GM23248 (cell line): Measurements from ENCODE around the gene VSX2. TPM values are rescaled to one million over a fixed set of nuclear protein-coding genes. Genes with fewer than 3 reads are reported as not detected.

ENCODE experiments used
- DNase-seq: peaks from one replicate; pipeline ENCODE4 v3.0.0-alpha.2; 2015
- H2AFZ ChIP-seq: fragments of 200-600 bp; sonication (generic); 2 replicates; pipeline ENCODE4 v1.6.1; 2016; ENCODE audit warnings: antibody characterized with exemption
- H3F3A ChIP-seq: fragments of 200-600 bp; sonication (generic); 2 replicates; pipeline ENCODE4 v1.6.1; 2016; ENCODE audit warnings: mild to moderate bottlenecking, antibody characterized with exemption, mixed run types; ENCODE audit not compliant: insufficient read depth
- H3K27ac ChIP-seq: fragments of 200-600 bp; sonication (generic); 2 replicates; pipeline ENCODE4 v1.5.1; 2016; ENCODE audit warnings: mild to moderate bottlenecking
- H3K27me3 ChIP-seq: fragments of 200-600 bp; sonication (generic); replicated peaks from 2 replicates; pipeline ENCODE4 v1.6.1; 2016; ENCODE audit warnings: mild to moderate bottlenecking; ENCODE audit not compliant: insufficient read depth
- H3K36me3 ChIP-seq: fragments of 200-600 bp; sonication (generic); 2 replicates; pipeline ENCODE4 v1.6.1; 2016; ENCODE audit warnings: low read depth, mild to moderate bottlenecking
- H3K4me1 ChIP-seq: fragments of 200-600 bp; sonication (generic); 2 replicates; pipeline ENCODE4 v1.6.1; 2016; ENCODE audit warnings: mild to moderate bottlenecking; ENCODE audit not compliant: insufficient read depth
- H3K4me2 ChIP-seq: fragments of 200-600 bp; sonication (generic); one replicate; pipeline ENCODE4 v1.6.1; 2016; ENCODE audit warnings: mild to moderate bottlenecking; ENCODE audit not compliant: unreplicated experiment
- H3K4me3 ChIP-seq: fragments of 200-600 bp; sonication (generic); 2 replicates; pipeline ENCODE4 v1.5.1; 2016; ENCODE audit warnings: mild to moderate bottlenecking
- H3K79me2 ChIP-seq: fragments of 200-600 bp; sonication (generic); 2 replicates; pipeline ENCODE4 v1.6.1; 2016; ENCODE audit warnings: mild to moderate bottlenecking; ENCODE audit not compliant: insufficient read depth
- H3K9ac ChIP-seq: fragments of 200-600 bp; sonication (generic); 2 replicates; pipeline ENCODE4 v1.6.1; 2016; ENCODE audit warnings: mild to moderate bottlenecking
- H3K9me2 ChIP-seq: fragments of 200-600 bp; sonication (generic); 2 replicates; pipeline ENCODE4 v1.6.1; 2016; ENCODE audit warnings: mixed run types, mild to moderate bottlenecking, moderate library complexity; ENCODE audit not compliant: insufficient read depth
- H3K9me3 ChIP-seq: fragments of 200-600 bp; sonication (generic); one replicate; pipeline ENCODE4 v1.6.1; 2017; ENCODE audit warnings: low read depth
- H4K20me1 ChIP-seq: fragments of 200-600 bp; sonication (generic); 2 replicates; pipeline ENCODE4 v1.6.0; 2016; ENCODE audit not compliant: insufficient read depth
- EZH2 ChIP-seq: fragments of 200-600 bp; sonication (generic); IDR thresholded peaks from 2 replicates; pipeline ENCODE4 v1.6.1; 2018; ENCODE audit warnings: antibody characterized with exemption, mild to moderate bottlenecking; ENCODE audit not compliant: insufficient read depth, poor library complexity, severe bottlenecking
- EZH2phosphoT487 ChIP-seq: fragments of 200-600 bp; sonication (generic); IDR thresholded peaks from 2 replicates; pipeline ENCODE4 v1.6.1; 2018; ENCODE audit warnings: antibody characterized with exemption, moderate library complexity, mild to moderate bottlenecking, low read depth; ENCODE audit not compliant: insufficient read depth
- WGBS, 2 experiments: methylation state at CpG; one replicate each; pipeline ENCODE4 v1.1.6; 2015 to 2017; ENCODE audit warnings: low lambda C conversion rate in 2 of 2, low coverage in 1 of 2; ENCODE audit errors: missing lambda C conversion rate in 2 of 2; 5-methylcytosine and 5-hydroxymethylcytosine counted together
- in situ Hi-C: fragments of 300-500 bp; cut with MboI; formaldehyde crosslinking; loops from 2 replicates; pipeline ENCODE4 v1.15.0; 2020
- polyA plus RNA-seq: library from polyadenylated mRNA; unstranded; fragments of >200 nt; fragmentation: Nextera tagmentation; extraction: Ambion mirVana; gene quantifications from 2 replicates; pipeline ENCODE4 v1.2.1, GENCODE V29; 2016
- total RNA-seq: library from RNA; depleted of rRNA; stranded (reverse); fragments of >200 nt; shearing (Covaris generic); gene quantifications from 2 replicates; pipeline ENCODE4 v1.2.3, GENCODE V29; 2014

The VSX2 gene
- total and polyA plus RNA-seq, 2 experiments from 2014 or later = not detected

GRCh38 chr14:74240794-74241651 lies 1.8 kb downstream of the VSX2 start:
- H3K27ac ChIP-seq = no peak overlapping the region
- peak; percentile 41 for DNase-seq
- no peaks in the 10 kb centered on the region for H3K9me2 ChIP-seq
- H3K27me3 ChIP-seq = peaks cover 80% of the 10 kb centered on the region
- no peaks in the 10 kb centered on the region for H3K9me3 ChIP-seq
- no peak overlapping the region for H3K4me2 ChIP-seq
- no peaks in the 10 kb centered on the region for H3K79me2 ChIP-seq
- 6 to 8% methylated on average over 69 to 78 of the region's 80 CpGs for WGBS, 2 experiments
- H3F3A ChIP-seq = no peaks in the 10 kb centered on the region
- no peak for TF ChIP-seq EZH2
- TF ChIP-seq EZH2phosphoT487 = peak; percentile 51
- H3K4me1 ChIP-seq = no peaks in the 10 kb centered on the region
- in situ Hi-C loops = no loop called here
- no peak overlapping the region for H3K4me3 ChIP-seq
- H4K20me1 ChIP-seq = no peaks in the 10 kb centered on the region
- no peak overlapping the region; the same call in 1 of the 2 replicates for H2AFZ ChIP-seq
- H3K9ac ChIP-seq = no peak overlapping the region
- H3K36me3 ChIP-seq = no peaks in the 10 kb centered on the region

GRCh38 chr14:74241652-74242017 lies 2.4 kb downstream of the VSX2 start:
- TF ChIP-seq EZH2phosphoT487 (no peak; the same call in 1 of the 2 replicates), EZH2 (peak; percentile 96)
- Histone ChIP-seq H3K4me1 (no peaks in the 10 kb centered on the region), H4K20me1 (no peaks in the 10 kb centered on the region), H3K9ac (no peak overlapping the region), H3K4me2 (no peak overlapping the region), H3K9me2 (no peaks in the 10 kb centered on the region), H2AFZ (no peak overlapping the region), H3K9me3 (no peaks in the 10 kb centered on the region), H3K4me3 (no peak overlapping the region), H3K36me3 (no peaks in the 10 kb centered on the region), H3F3A (no peaks in the 10 kb centered on the region), H3K79me2 (no peaks in the 10 kb centered on the region), H3K27me3 (peaks cover 86% of the 10 kb centered on the region), H3K27ac (no peak overlapping the region)
- DNase-seq = no peak
- WGBS, 2 experiments = 14 to 16% methylated on average over 14 of the region's 14 CpGs
- in situ Hi-C loops = no loop called here

- H3F3A ChIP-seq = no peaks in the 10 kb centered on the region
- H4K20me1 ChIP-seq = no peaks in the 10 kb centered on the region
- no peak for DNase-seq
- 21% methylated on average over 24 to 28 of the region's 28 CpGs for WGBS, 2 experiments
- no peak overlapping the region for H2AFZ ChIP-seq
- no peaks in the 10 kb centered on the region for H3K9me3 ChIP-seq
- no peak overlapping the region for H3K4me3 ChIP-seq
- no peak overlapping the region for H3K4me2 ChIP-seq
- H3K79me2 ChIP-seq = no peaks in the 10 kb centered on the region
- H3K4me1 ChIP-seq = no peaks in the 10 kb centered on the region
- H3K9ac ChIP-seq = no peak overlapping the region
- H3K27ac ChIP-seq = no peak overlapping the region
- in situ Hi-C loops = no loop called here
- H3K36me3 ChIP-seq = no peaks in the 10 kb centered on the region
- no peaks in the 10 kb centered on the region for H3K9me2 ChIP-seq
- H3K27me3 ChIP-seq = peaks cover 90% of the 10 kb centered on the region
- TF ChIP-seq EZH2 (peak; percentile 69), EZH2phosphoT487 (0 out of 2 replicates have a peak, but pooled peaks have one; percentile 7)
These were observed 3.0 kb downstream of the VSX2 start for GRCh38 chr14:74242021-74242779.

GRCh38 chr14:74242780-74243042 lies 3.5 kb downstream of the VSX2 start:
- Histone ChIP-seq H3K79me2 (no peaks in the 10 kb centered on the region), H3K9ac (no peak overlapping the region), H3K27me3 (peaks cover 95% of the 10 kb centered on the region), H4K20me1 (no peaks in the 10 kb centered on the region), H3K27ac (no peak overlapping the region), H3K4me3 (no peak overlapping the region), H2AFZ (no peak overlapping the region), H3K4me1 (no peaks in the 10 kb centered on the region), H3F3A (no peaks in the 10 kb centered on the region), H3K36me3 (no peaks in the 10 kb centered on the region), H3K9me2 (no peaks in the 10 kb centered on the region), H3K4me2 (no peak overlapping the region), H3K9me3 (no peaks in the 10 kb centered on the region)
- DNase-seq = no peak
- in situ Hi-C loops = no loop called here
- TF ChIP-seq EZH2 (no peak), EZH2phosphoT487 (no peak)
- WGBS, 2 experiments = 30 to 32% methylated on average over 4 of the region's 4 CpGs
